TTC549 (cell line): ENCODE measurements around the gene ADAM12.
"Not testable (repeated sequence)": the region's sequence is repeated elsewhere in the genome, so short reads cannot be mapped to it uniquely, and the experiment has no call there.

ENCODE experiments used
- FAIRE-seq: peaks from 2 replicates; lab custom pipeline; 2012; peaks lifted over from hg19 to GRCh38; lab: Jason Lieb, UNC

The ADAM12 gene

GRCh38 chr10:126373147-126373546 lies 15.1 kb downstream of the ADAM12 start:
- FAIRE-seq = no peak

- no peak for FAIRE-seq
These were observed 15.9 kb downstream of the ADAM12 start for GRCh38 chr10:126372396-126372795.

DNA sequence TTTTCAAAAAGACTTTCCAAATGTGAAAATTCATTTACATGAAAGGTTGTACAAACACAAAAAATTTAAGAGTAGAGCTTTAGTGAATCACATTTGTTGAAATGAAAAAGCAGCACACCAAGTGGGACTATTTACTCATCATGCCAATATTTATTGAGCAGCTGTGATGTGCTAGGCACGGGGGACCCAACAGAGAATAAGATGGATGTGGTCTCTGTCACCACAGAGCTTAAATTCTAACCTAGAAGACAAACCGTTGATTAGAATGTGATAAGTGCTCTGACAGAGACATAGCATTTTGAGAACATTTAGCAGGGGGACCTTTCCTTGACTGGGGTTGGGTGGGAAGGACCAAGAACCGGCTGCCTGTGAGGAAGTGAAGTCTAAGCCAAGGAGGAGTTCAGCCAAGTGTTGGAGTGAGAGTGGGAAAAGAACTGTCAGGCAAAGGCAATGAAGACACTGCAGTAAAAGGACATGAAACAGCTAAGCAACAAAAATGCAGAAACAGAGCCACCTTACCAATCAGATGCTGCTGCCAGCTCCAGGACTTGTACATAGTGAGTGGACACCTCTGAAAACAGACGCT lies 19.1 kb downstream of the ADAM12 start:
- FAIRE-seq = no peak

DNA sequence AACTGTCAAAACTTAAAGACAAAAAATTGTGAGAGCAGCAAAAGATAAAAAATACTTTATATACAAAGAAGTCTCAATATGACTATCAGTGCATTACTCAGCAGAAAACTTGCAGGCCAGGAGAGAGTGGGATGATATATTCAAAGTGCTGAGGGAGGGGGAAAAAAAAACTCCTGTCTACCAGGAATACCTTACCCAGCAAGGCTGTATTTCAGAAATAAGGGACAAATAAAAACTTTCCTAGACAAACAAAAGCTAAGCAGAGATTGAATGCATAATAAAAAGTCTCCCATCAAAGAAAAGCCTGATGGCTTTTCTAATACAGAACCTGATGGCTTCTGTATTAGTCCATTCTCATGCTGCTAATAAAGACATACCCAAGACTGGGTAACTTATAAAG lies 31.1 kb downstream of the ADAM12 start:
- no peak for FAIRE-seq

DNA sequence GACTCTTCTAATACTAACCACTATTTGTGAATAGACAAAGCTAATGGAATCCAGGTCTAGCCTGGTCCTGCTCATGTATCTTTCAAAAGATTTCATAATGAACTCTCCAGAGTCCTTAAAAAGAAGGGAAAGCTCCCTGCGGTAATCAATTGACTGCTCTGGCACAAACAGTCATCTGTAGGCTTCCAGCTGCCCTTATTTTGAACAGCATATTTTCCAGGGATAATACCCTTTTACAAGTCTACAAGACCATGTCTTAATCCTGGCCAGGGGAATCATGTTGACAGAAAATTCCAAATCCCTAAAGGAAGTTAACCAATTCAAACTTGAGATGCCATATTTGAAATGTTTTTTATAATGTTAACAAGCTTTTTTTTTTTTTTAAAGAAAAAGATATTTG lies 34.6 kb downstream of the ADAM12 start:
- FAIRE-seq = no peak

- FAIRE-seq = no peak
These were observed 35.8 kb downstream of the ADAM12 start for GRCh38 chr10:126352453-126352852.

GRCh38 chr10:126351021-126351420 lies 37.3 kb downstream of the ADAM12 start:
- FAIRE-seq = no peak

DNA sequence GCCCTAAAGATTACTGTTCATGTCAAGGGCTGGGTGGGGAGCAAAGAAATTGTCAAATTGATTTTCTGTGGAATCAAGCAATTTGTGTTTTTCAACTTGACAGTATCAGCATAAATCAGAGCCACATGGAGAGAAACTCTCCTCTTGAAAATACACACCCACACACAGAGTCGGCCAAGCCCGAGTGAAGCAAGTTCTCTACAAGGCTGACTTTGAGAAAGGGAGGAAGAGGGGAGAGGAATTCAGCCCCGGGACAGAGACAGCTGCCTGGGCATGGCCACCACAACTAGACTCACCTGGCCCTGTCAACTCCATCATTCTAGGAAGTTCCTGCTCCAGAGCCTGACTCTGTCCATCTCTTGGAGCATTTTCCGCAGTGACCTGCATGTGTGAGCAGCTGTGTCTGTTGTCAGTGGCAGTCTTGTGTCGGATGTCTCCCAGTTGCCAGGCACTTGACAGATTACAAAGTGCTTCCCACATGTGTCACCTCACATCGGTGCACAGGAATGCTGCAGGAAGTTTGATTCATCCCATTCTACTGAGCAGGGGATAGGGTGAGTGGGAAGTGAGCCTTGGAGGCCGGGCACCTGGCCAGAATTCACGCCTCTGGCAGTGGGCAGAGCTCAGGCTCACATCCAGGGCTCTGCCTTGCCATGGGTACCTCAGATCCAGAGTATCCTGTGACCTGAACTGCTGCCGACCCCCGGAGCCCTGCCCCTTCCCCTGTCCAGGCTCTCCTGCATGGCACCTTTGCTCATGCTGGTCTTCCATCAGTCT lies 37.9 kb downstream of the ADAM12 start:
- no peak for FAIRE-seq

DNA sequence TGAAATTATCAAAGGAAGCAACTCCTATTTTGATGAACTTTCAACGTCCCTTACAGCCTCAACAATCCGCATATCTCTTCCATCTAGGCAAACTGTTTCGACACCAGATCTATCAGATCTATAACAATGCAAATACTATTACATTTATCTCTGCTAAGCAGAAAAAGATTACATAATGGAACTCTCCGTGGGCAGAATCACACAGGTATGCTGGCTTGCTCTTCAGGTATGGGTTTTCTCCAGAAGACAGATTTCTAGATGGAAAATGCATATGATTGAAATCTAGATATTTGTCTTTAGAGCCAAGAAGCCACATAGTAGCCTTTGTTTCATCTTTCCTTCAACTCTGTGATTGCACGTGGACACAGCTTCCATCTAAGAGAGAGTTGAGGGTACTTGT lies 38.6 kb downstream of the ADAM12 start:
- FAIRE-seq = no peak

DNA sequence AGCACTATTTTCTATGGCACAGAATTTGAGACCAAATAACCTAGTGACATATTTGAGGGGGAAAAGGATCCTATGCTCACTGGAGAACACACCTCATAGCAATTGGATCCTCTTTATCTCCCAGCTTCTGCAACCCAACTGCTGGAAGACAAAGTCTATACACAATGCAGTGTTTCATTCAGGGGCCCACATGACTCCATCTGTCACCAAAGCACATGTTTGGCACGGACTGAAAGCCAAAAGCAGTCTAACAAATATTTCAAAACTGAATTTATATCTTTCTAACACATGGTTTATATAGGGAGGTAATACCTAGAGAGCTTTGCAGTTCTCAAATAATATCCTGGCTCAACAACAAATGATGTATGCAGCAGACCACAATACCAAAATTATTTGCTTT lies 39.2 kb downstream of the ADAM12 start:
- FAIRE-seq = no peak

DNA sequence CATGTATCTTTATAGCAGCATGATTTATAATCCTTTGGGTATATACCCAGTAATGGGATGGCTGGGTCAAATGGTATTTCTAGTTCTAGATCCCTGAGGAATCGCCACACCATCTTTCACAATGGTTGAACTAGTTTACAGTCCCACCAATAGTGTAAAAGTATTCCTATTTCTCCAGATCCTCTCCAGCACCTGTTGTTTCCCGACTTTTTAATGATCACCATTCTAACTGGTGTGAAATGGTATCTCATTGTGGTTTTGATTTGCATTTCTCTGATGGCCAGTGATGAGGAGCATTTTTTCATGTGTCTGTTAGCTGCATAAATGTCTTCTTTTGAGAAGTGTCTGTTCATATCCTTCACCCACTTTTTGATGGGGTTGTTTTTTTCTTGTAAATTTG lies 44.8 kb downstream of the ADAM12 start:
- not testable (repeated sequence) for FAIRE-seq

DNA sequence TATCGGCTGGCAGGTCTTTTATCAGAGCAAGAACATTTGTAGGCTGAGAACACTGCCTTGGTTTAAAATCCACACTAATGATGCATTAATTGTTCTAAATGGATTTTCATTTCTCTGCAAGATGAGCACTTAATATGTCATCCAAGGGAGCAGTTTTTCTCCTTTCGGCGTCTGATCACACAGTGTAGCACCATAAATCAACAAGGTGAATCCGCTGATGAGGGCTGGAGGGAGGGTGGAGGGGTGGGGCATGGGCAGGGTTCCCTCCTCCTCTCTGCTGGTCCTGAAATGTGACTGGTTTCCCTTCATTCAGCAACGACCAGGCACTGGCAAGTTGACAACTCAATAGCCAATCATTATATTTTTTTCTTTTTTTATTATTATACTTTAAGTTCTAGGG lies 45.6 kb downstream of the ADAM12 start:
- FAIRE-seq = no peak

GRCh38 chr10:126341491-126341890 lies 46.8 kb downstream of the ADAM12 start:
- FAIRE-seq = no peak

DNA sequence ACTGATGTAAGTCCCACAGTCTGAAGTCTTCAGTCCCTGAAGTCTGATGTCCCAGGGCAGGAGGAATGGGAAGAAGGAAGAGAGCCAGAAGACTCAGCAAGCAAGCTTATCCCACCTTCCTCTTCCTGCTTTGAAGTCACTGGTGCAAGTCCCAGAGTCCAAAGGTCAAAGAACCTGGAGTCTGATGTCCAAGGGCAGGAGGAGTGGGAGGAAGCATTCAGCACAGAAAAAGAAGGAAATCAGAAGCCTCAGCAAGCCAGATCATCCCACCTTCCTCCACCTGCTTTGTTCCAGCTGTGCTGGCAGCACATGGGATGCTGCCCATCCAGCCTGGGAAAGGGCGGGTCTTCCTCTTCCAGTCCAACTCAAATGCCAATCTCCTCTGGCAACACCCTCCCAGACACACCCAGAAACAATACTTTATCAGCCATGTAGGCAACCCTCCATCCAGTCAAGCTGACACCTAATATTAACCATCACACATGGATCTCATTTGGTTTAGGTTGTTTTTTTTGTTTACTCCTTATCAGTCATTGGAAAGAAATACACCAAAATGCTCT lies 50.9 kb downstream of the ADAM12 start:
- no peak for FAIRE-seq

DNA sequence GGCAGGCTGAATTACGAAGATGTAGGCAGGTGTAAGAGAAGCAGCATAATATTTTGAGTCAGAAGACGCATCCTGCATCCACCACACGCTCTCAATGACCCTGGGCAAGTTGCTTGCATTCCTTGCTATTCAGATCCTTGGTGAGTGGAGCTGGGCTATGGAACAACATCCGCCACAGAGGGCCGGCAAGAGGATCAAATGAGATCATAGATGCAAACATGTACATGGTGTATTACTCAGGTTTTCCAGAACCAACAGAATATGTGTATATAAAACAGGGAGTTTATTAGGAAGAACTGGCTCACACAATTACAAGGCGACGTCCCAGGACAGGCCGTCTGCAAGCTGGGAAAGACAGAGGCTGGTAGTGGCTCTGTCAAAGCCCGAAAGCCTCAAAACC lies 51.5 kb downstream of the ADAM12 start:
- no peak for FAIRE-seq

GRCh38 chr10:126334272-126334671 lies 54.0 kb downstream of the ADAM12 start:
- FAIRE-seq = no peak

DNA sequence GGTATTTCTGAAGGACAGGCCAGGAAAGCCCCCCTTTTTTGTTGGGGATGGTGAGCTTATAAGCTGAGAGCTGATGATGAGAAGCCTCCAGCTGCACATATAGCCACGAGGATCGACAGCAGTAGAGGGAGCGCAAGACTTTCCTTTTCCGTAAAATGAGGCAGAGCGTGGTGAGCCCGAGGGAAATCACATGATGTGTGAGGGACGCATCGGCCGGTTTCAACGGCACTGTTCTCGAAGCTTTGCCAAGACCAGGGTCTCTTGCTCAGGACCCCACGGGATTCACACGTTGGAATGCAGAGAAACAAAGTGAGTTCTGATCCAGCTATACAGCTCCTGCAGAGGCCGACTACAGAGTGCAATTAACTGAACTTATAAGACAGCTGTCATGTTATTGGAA lies 55.7 kb downstream of the ADAM12 start:
- FAIRE-seq = no peak

- FAIRE-seq = no peak
These were observed 57.2 kb downstream of the ADAM12 start for GRCh38 chr10:126331101-126331500.

GRCh38 chr10:126324826-126325225 lies 63.5 kb downstream of the ADAM12 start:
- no peak for FAIRE-seq

DNA sequence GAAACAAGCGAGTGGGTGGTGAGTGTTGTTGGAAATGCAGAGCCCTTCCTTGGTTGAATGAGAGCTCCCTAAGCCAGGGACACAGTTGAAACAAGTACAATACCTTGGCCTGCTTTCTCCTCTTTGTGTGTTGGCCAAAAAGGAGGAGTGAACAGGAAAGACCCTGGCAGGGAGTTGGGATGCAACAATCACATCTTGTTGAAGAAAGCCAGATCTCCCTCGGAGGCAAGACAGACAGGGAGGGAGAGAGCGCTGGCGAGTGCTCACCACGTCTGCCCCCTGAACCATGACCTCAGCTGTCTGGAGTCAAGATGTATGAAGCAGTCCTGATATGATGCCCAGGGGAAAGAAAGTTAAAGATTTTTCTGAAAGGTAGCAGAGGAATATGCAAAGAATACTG lies 66.8 kb downstream of the ADAM12 start:
- no peak for FAIRE-seq

- no peak for FAIRE-seq
These were observed 70.5 kb downstream of the ADAM12 start for GRCh38 chr10:126317751-126318150.

GRCh38 chr10:126315494-126316177 lies 72.6 kb downstream of the ADAM12 start:
- FAIRE-seq = no peak

GRCh38 chr10:126314863-126315493 lies 73.3 kb downstream of the ADAM12 start:
- FAIRE-seq = no peak
